WTC11 (cell line): Measurements from ENCODE around the gene NAV2. TPM values are rescaled to one million over a fixed set of nuclear protein-coding genes. Genes with fewer than 3 reads are reported as not detected.

Experiments
- ATAC-seq: fragments of 200-7000 bp; cut with Tn5 transposase; 2 replicates; pipeline ENCODE4 v1.10.0; 2021; ENCODE audit warnings: mild to moderate bottlenecking, moderate library complexity
- CTCF ChIA-PET: fragments of 300-600 bp; sonication (Branson Sonifier 250); formaldehyde crosslinking; loops from one replicate; lab custom pipeline; 2021; ENCODE audit warnings: antibody characterized with exemption; lab: Charles Lee
- POLR2A ChIA-PET: fragments of 350-600 bp; sonication (Branson Sonifier 250); formaldehyde crosslinking; loops from one replicate; lab custom pipeline; 2021; ENCODE audit warnings: antibody characterized with exemption; lab: Charles Lee
- DNase-seq: peaks from one replicate; pipeline ENCODE4 v3.0.0; 2021; ENCODE audit warnings: low spot score
- H3K27ac Mint-ChIP-seq: 2 replicates; pipeline ENCODE4 v1.8.0; 2021; ENCODE audit warnings: mixed read lengths
- H3K27me3 Mint-ChIP-seq: 2 replicates; pipeline ENCODE4 v1.8.0; 2021; ENCODE audit warnings: low read depth, mild to moderate bottlenecking, moderate library complexity, mixed read lengths
- H3K36me3 Mint-ChIP-seq: 2 replicates; pipeline ENCODE4 v1.8.0; 2021; ENCODE audit warnings: mixed read lengths
- H3K4me1 Mint-ChIP-seq: 2 replicates; pipeline ENCODE4 v1.8.0; 2022; ENCODE audit warnings: mixed read lengths
- H3K4me3 Mint-ChIP-seq: 2 replicates; pipeline ENCODE4 v1.8.0; 2021; ENCODE audit warnings: mild to moderate bottlenecking, moderate library complexity, mixed read lengths
- H3K9me3 Mint-ChIP-seq: 2 replicates; pipeline ENCODE4 v1.8.0; 2021; ENCODE audit warnings: mixed read lengths
- CDX4 ChIP-seq: fragments of 250-450 bp; sonication (Bioruptor Pico); IDR thresholded peaks from 2 replicates; pipeline ENCODE4 v1.9.0; 2021; ENCODE audit warnings: moderate library complexity, mild to moderate bottlenecking, inconsistent platforms, borderline replicate concordance
- E2F4 ChIP-seq: sonication (generic); formaldehyde crosslinking; IDR thresholded peaks from 2 replicates; pipeline ENCODE4 v1.8.1; 2022; ENCODE audit warnings: low read depth, mild to moderate bottlenecking, moderate library complexity, missing genetic modification reagents, borderline replicate concordance
- E2F5 ChIP-seq: sonication (generic); formaldehyde crosslinking; IDR thresholded peaks from 2 replicates; pipeline ENCODE4 v1.8.1; 2022; ENCODE audit warnings: mild to moderate bottlenecking, moderate library complexity, missing genetic modification reagents
- ETV6 ChIP-seq: sonication (generic); formaldehyde crosslinking; IDR thresholded peaks from 2 replicates; pipeline ENCODE4 v1.8.1; 2022; ENCODE audit warnings: mild to moderate bottlenecking, missing genetic modification reagents
- FOXK1 ChIP-seq: sonication (generic); formaldehyde crosslinking; IDR thresholded peaks from 2 replicates; pipeline ENCODE4 v1.8.0; 2022; ENCODE audit warnings: mild to moderate bottlenecking, moderate library complexity, missing genetic modification reagents
- FOXP1 ChIP-seq: sonication (generic); formaldehyde crosslinking; IDR thresholded peaks from 2 replicates; pipeline ENCODE4 v1.8.0; 2022; ENCODE audit warnings: missing genetic modification reagents, mild to moderate bottlenecking, moderate library complexity, borderline replicate concordance
- NFATC4 ChIP-seq: fragments of 250-450 bp; sonication (Bioruptor Pico); IDR thresholded peaks from 2 replicates; pipeline ENCODE4 v1.9.0; 2021; ENCODE audit warnings: mild to moderate bottlenecking
- SMAD4 ChIP-seq: sonication (generic); formaldehyde crosslinking; IDR thresholded peaks from 2 replicates; pipeline ENCODE4 v1.8.0; 2022; ENCODE audit warnings: mild to moderate bottlenecking, missing genetic modification reagents
- SP1 ChIP-seq: sonication (generic); formaldehyde crosslinking; conservative IDR thresholded peaks from 2 replicates; pipeline ENCODE4 v1.8.1; 2022; ENCODE audit warnings: missing genetic modification reagents
- TEAD1 ChIP-seq: sonication (generic); formaldehyde crosslinking; IDR thresholded peaks from 2 replicates; pipeline ENCODE4 v1.8.0; 2022; ENCODE audit warnings: mild to moderate bottlenecking, missing genetic modification reagents
- USF2 ChIP-seq: sonication (generic); formaldehyde crosslinking; IDR thresholded peaks from 2 replicates; pipeline ENCODE4 v1.8.1; 2023; ENCODE audit warnings: mild to moderate bottlenecking, missing genetic modification reagents, moderate library complexity
- ZNF121 ChIP-seq: sonication (generic); formaldehyde crosslinking; IDR thresholded peaks from 2 replicates; pipeline ENCODE4 v1.8.0; 2023; ENCODE audit warnings: missing genetic modification reagents
- ZNF219 ChIP-seq: sonication (generic); formaldehyde crosslinking; IDR thresholded peaks from 2 replicates; pipeline ENCODE4 v1.8.0; 2023; ENCODE audit warnings: missing genetic modification reagents, mild to moderate bottlenecking, borderline replicate concordance
- ZNF263 ChIP-seq: sonication (generic); formaldehyde crosslinking; IDR thresholded peaks from 2 replicates; pipeline ENCODE4 v1.8.1; 2022; ENCODE audit warnings: low read depth, mild to moderate bottlenecking, moderate library complexity, missing genetic modification reagents
- ZNF396 ChIP-seq: fragments of 250-450 bp; sonication (Bioruptor Pico); IDR thresholded peaks from 2 replicates; pipeline ENCODE4 v1.8.0; 2021; ENCODE audit warnings: mild to moderate bottlenecking, moderate library complexity, borderline replicate concordance
- ZNF425 ChIP-seq: fragments of 250-450 bp; sonication (Bioruptor Pico); conservative IDR thresholded peaks from 2 replicates; pipeline ENCODE4 v1.9.0; 2021; ENCODE audit warnings: mild to moderate bottlenecking
- ZNF532 ChIP-seq: fragments of 250-450 bp; sonication (Bioruptor Pico); IDR thresholded peaks from 2 replicates; pipeline ENCODE4 v1.9.0; 2021; ENCODE audit warnings: mild to moderate bottlenecking, borderline replicate concordance
- ZNF671 ChIP-seq: fragments of 250-450 bp; sonication (Bioruptor Pico); IDR thresholded peaks from 2 replicates; pipeline ENCODE4 v1.8.0; 2021; ENCODE audit warnings: mild to moderate bottlenecking
- total RNA-seq: library from RNA; stranded (reverse); gene quantifications from 3 replicates; pipeline ENCODE4 v1.2.3, GENCODE V29; 2021

NAV2 gene
- total RNA-seq, 1 experiment from 2014 or later = 42.8 TPM

GRCh38 chr11:19790831-19791552 lies 78.4 kb downstream of the NAV2 start (continued):
- no peak for TF ChIP-seq CDX4 (CRISPR knock-in tag)
- no peak for TF ChIP-seq ZNF219 (CRISPR knock-in tag)
- peak; percentile 45; the same call in 1 of the 2 replicates for TF ChIP-seq ETV6
- TF ChIP-seq USF2 (CRISPR knock-in tag) = 0 out of 2 replicates have a peak, but pooled peaks have one; percentile 17

- Mint-ChIP-seq H3K4me1 (peaks cover 70% of the 10 kb centered on the region), H3K36me3 (0 out of 2 replicates have a peak, but pooled peaks cover 3% of the 10 kb centered on the region), H3K27ac (peak overlapping the region; percentile 19; the same call in 1 of the 2 replicates), H3K27me3 (no peaks in the 10 kb centered on the region; the same call in 1 of the 2 replicates), H3K4me3 (no peak overlapping the region), H3K9me3 (no peaks in the 10 kb centered on the region)
- ChIA-PET CTCF (interaction anchor here (0.7 to 3.3 kb wide), 2 partner anchors 14 to 58 kb away, joined by 6 to 20 read pairs; no protein-coding TSS in a partner anchor), POLR2A (no interaction called here)
- ATAC-seq (no peak), DNase-seq (no peak)
- TF ChIP-seq ZNF532 (CRISPR knock-in tag) (no peak), ZNF263 (CRISPR knock-in tag) (no peak), FOXP1 (CRISPR knock-in tag) (no peak), SP1 (CRISPR knock-in tag) (no peak), SMAD4 (no peak), FOXK1 (CRISPR knock-in tag) (no peak), ZNF671 (CRISPR knock-in tag) (no peak), USF2 (CRISPR knock-in tag) (no peak), TEAD1 (no peak), ZNF425 (CRISPR knock-in tag) (no peak), ZNF396 (CRISPR knock-in tag) (no peak), E2F4 (CRISPR knock-in tag) (no peak), ZNF121 (CRISPR knock-in tag) (no peak), E2F5 (CRISPR knock-in tag) (no peak), NFATC4 (no peak)
Measured at GRCh38 chr11:19792510-19792909, 79.9 kb downstream of the NAV2 start.
